Adrenal gland (tissue), 12 donors: ENCODE results near the gene GGA1. TPM values are rescaled to one million over a fixed set of nuclear protein-coding genes. Genes with fewer than 3 reads are reported as not detected.

Source experiments
- DNase-seq, 7 donors: peaks; one replicate each; pipeline ENCODE4 v3.0.0-alpha.2; 2019 to 2020
- H3K27ac ChIP-seq, 5 donors: fragments of 200-600 bp; sonication (generic) in 4 of 5; 1 replicate in 3 of 5; 2 replicates in 2 of 5; pipeline versions ENCODE4 v1.5.1 to v1.8.0; 2016 to 2020; ENCODE audit warnings: mild to moderate bottlenecking in 1 of 5
- H3K27me3 ChIP-seq: fragments of 200-600 bp; 2 replicates; pipeline ENCODE4 v1.8.0; 2021
- H3K36me3 ChIP-seq, 2 donors: fragments of 200-600 bp; replicated peaks in 1 of 2; 1 replicate in 1 of 2; 2 replicates in 1 of 2; pipeline versions ENCODE4 v1.5.1 to v1.8.0; 2018 to 2022
- H3K4me1 ChIP-seq, 2 donors: fragments of 200-600 bp; replicated peaks in 1 of 2; 1 replicate in 1 of 2; 2 replicates in 1 of 2; pipeline versions ENCODE4 v1.5.1 to v1.8.0; 2018 to 2021
- H3K4me3 ChIP-seq, 4 donors: fragments of 200-600 bp; sonication (generic) in 3 of 4; one replicate each; pipeline ENCODE4 v1.5.1; 2016 to 2018
- H3K9me3 ChIP-seq, 3 donors: fragments of 200-600 bp; sonication (generic) in 1 of 3; replicated peaks in 1 of 3; 1 replicate in 2 of 3; 2 replicates in 1 of 3; pipeline versions ENCODE4 v1.5.1 to v1.8.0; 2016 to 2021
- CTCF ChIP-seq, 6 experiments: fragments of 450-650 bp in 4 of 6; fragments of 200-600 bp in 2 of 6; sonication (generic) in 1 of 6; IDR thresholded peaks; 1 replicate in 5 of 6; 2 replicates in 1 of 6; pipeline versions ENCODE4 v1.5.1 to v1.8.0; 2016 to 2021; ENCODE audit warnings: antibody characterized with exemption in 6 of 6, mild to moderate bottlenecking in 2 of 6, moderate library complexity in 1 of 6
- POLR2A ChIP-seq, 2 donors: fragments of 450-650 bp; IDR thresholded peaks; one replicate each; pipeline ENCODE4 v1.6.1; 2017; ENCODE audit warnings: antibody characterized with exemption in 2 of 2, mild to moderate bottlenecking in 2 of 2, moderate library complexity in 1 of 2
- WGBS, 4 donors: extraction: QIAGEN DNeasy Blood & Tissue Kit in 2 of 4; methylation state at CpG; one replicate each; pipeline versions ENCODE4 v1.1.5 to v1.1.7; 2013 to 2017; 5-methylcytosine and 5-hydroxymethylcytosine counted together
- intact Hi-C, 2 donors: fragments of 100-400 bp; cut with DNase I; formaldehyde crosslinking; loops; one replicate each; pipeline versions ENCODE4 v1.14.1 to v1.15.0; 2022 to 2023
- polyA plus RNA-seq, 3 donors: library from polyadenylated mRNA; stranded (reverse); fragments of 200-250 nt in 2 of 3; fragments of 350-450 nt in 1 of 3; fragmentation: Illumina TruSeq in 1 of 3; extraction: RNeasy Lipid Tissue Mini Kit (QIAGEN cat#74804) in 1 of 3; gene quantifications; one replicate each; pipeline ENCODE4 v1.2.3, GENCODE V29; 2013 to 2014
- total RNA-seq, 9 donors: library from RNA; depleted of rRNA in 4 of 9; stranded (reverse); fragments of >200 nt in 4 of 9; fragments of 120-200 nt in 1 of 9; fragmentation: NEBNext Ultra II Directional in 1 of 9; extraction: Animal tissue kit (Norgen Biotek cat#: 25700) in 1 of 9; gene quantifications; one replicate each; pipeline versions ENCODE4 v1.1.0 to v1.2.4, GENCODE V29; 2013 to 2023
- donor health status: healthy with polysubstance abuse.
- donor health status: Bipolar disorder and iron deficiency.
- donor health status: DM: yes; HTN: yes; CAD: no.
- donor health status: DM: no; HTN: no; CAD: no.
- donor health status: DM: no; HTN: no; CAD: no.
- donor health status: DM: yes; HTN: yes; CAD: no.

GGA1 gene
- total and polyA plus RNA-seq, 12 donors, result 30.6 to 160 (median 65.6) TPM

DNA sequence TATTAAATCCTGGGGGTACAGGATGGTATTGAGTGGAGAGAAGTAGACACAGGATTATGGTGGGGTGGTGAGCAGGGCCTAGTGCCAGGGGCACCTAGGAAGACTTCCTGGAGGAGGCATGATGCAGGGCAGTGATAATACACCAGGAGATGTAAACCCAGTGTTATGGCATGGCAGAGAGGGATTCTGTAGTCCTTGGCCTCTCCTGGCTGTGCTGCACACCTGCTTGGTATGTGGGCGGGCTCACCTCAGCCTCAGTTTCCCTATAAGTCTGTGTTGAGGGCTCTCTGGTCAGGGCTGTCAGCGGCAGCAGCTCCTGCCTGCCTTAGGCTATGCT lies 52.0 kb downstream of the GGA1 start:
- 65 to 76% (median 68%) methylated on average over 2 of the region's 2 CpGs for WGBS, 4 donors
- H3K36me3 ChIP-seq, result peaks cover 0 to 4% of the 10 kb centered on the region in 2 donors
- peak overlapping the region in 4 of 5 donors; percentile 45 to 83 (median 76) for H3K27ac ChIP-seq
- no peak for TF ChIP-seq POLR2A (IDR thresholded peaks at IDR 0.05)
- DNase-seq, result no peak
- H3K27me3 ChIP-seq, result no peaks in the 10 kb centered on the region
- no peaks in the 10 kb centered on the region for H3K9me3 ChIP-seq
- intact Hi-C loops, result no loop called here
- H3K4me3 ChIP-seq, result no peak overlapping the region
- H3K4me1 ChIP-seq, result peaks cover 31 to 41% of the 10 kb centered on the region in 2 donors

DNA sequence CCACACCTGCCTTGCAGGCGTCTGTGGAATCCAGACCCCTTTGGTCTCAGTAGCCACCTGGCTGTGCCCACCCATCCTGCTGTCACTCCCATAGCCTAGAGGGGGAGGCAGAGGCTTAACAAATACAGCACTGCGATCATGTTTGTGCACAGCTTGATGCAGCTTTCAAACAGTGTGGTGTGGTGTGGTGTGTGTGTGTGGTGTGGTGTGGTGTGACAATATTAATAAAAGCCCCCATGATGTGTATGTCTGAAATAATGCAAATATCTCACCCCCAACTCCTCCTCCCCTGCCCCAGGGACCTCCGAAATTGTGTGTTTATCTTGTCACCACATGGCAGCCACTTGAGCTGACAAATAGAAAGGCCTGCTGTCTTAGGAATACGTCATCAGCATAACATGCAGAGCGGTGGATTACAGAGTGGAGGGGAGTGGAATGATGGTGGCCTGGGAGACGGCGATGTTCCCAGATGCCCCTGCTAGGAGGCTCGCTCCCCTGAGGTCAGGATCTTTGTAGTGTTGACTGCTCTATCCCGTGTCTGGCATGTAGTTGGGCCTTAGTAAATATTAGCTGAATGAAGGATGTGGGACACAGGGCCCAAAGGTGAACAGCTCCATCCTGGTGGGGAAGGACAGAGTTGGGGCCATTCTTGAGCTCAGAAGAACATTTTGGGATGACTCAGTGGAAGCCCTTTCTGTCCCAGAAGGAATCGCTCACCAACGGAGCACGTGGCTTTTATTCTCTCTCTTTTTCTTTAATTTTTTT lies 52.7 kb downstream of the GGA1 start:
- peaks cover 31 to 41% of the 10 kb centered on the region in 2 donors for H3K4me1 ChIP-seq
- TF ChIP-seq CTCF (IDR thresholded peaks at IDR 0.05) (peak in 5 of 6 experiments; percentile 11 to 44 (median 27)), POLR2A (IDR thresholded peaks at IDR 0.05) (no peak)
- no peak overlapping the region for H3K4me3 ChIP-seq
- H3K27me3 ChIP-seq, result no peaks in the 10 kb centered on the region
- peaks cover 0 to 11% of the 10 kb centered on the region in 2 donors for H3K36me3 ChIP-seq
- peak in 2 of 7 donors; percentile 44 to 73 for DNase-seq
- intact Hi-C loops, result no loop called here
- WGBS, 4 donors, result 35 to 45% (median 42%) methylated on average over 12 of the region's 12 CpGs
- H3K9me3 ChIP-seq, result no peaks in the 10 kb centered on the region
- peak overlapping the region in 4 of 5 donors; percentile 49 to 83 (median 76) for H3K27ac ChIP-seq

GRCh38 chr22:37662039-37662438 lies 53.4 kb downstream of the GGA1 start:
- Histone ChIP-seq H3K27ac (peak overlapping the region in 3 of 5 donors; percentile 73 to 83 (median 80)), H3K27me3 (no peaks in the 10 kb centered on the region), H3K4me3 (no peak overlapping the region), H3K9me3 (no peaks in the 10 kb centered on the region), H3K36me3 (peaks cover 0 to 14% of the 10 kb centered on the region in 2 donors), H3K4me1 (peaks cover 31 to 41% of the 10 kb centered on the region in 2 donors)
- DNase-seq, result no peak
- TF ChIP-seq POLR2A (IDR thresholded peaks at IDR 0.05) (no peak), CTCF (IDR thresholded peaks at IDR 0.05) (no peak)
- whole genome bisulfite sequencing, 4 donors, result 73 to 84% (median 76%) methylated on average over 5 of the region's 5 CpGs
- intact Hi-C loops, result no loop called here

GRCh38 chr22:37663521-37664140 lies 55.0 kb downstream of the GGA1 start:
- intact Hi-C loops, result no loop called here
- Histone ChIP-seq H3K27ac (no peak overlapping the region), H3K4me3 (no peak overlapping the region), H3K36me3 (peaks cover 0 to 14% of the 10 kb centered on the region in 2 donors), H3K27me3 (no peaks in the 10 kb centered on the region), H3K4me1 (peaks cover 31 to 41% of the 10 kb centered on the region in 2 donors), H3K9me3 (no peaks in the 10 kb centered on the region)
- 75 to 85% (median 84%) methylated on average over 16 of the region's 16 CpGs for WGBS, 4 donors
- DNase-seq, result no peak
- no peak for TF ChIP-seq CTCF (IDR thresholded peaks at IDR 0.05)
- TF ChIP-seq POLR2A (IDR thresholded peaks at IDR 0.05), result no peak
